Fibroblast of skin of left biceps (primary cell): ENCODE results near the gene SRGAP3.
A peak's percentile ranks its signal among the peaks of the same experiment; 100 is the strongest.

Experiments used
- DNase-seq, 2 experiments: peaks; one replicate each; pipeline ENCODE4 v3.0.0-alpha.2; 2013; ENCODE audit warnings: low read depth in 2 of 2

SRGAP3 gene

GRCh38 chr3:8988384-8988655 is 261.1 kb downstream of the SRGAP3 start:
- DNase-seq = no peak

GRCh38 chr3:8987645-8988383 is 261.6 kb downstream of the SRGAP3 start:
- peak in 1 of 2 experiments; percentile 13 for DNase-seq

GRCh38 chr3:8987226-8987625 is 262.2 kb downstream of the SRGAP3 start:
- no peak for DNase-seq

GRCh38 chr3:8986741-8987140 is 262.7 kb downstream of the SRGAP3 start:
- no peak for DNase-seq

GRCh38 chr3:8985876-8986275 is 263.6 kb downstream of the SRGAP3 start:
- DNase-seq = no peak

GRCh38 chr3:8985411-8985831 is 264.0 kb downstream of the SRGAP3 start:
- DNase-seq = no peak

- no peak for DNase-seq
These were observed 264.9 kb downstream of the SRGAP3 start for GRCh38 chr3:8984526-8984925.

- DNase-seq = no peak
These were observed 265.4 kb downstream of the SRGAP3 start for GRCh38 chr3:8984081-8984480.

GRCh38 chr3:8983591-8983990 is 265.9 kb downstream of the SRGAP3 start:
- no peak for DNase-seq

GRCh38 chr3:8983026-8983425 is 266.4 kb downstream of the SRGAP3 start:
- no peak for DNase-seq

GRCh38 chr3:8982509-8982908 is 266.9 kb downstream of the SRGAP3 start:
- peak; percentile 33 for DNase-seq

- DNase-seq = no peak
These were observed 267.7 kb downstream of the SRGAP3 start for GRCh38 chr3:8981700-8982099.

- no peak for DNase-seq
These were observed 268.1 kb downstream of the SRGAP3 start for GRCh38 chr3:8981296-8981695.

- no peak for DNase-seq
These were observed 268.6 kb downstream of the SRGAP3 start for GRCh38 chr3:8980756-8981257.

GRCh38 chr3:8979262-8979661 is 270.2 kb downstream of the SRGAP3 start:
- DNase-seq = no peak

GRCh38 chr3:8978551-8978950 is 270.9 kb downstream of the SRGAP3 start:
- no peak for DNase-seq

GRCh38 chr3:8976540-8977182 is 272.8 kb downstream of the SRGAP3 start:
- no peak for DNase-seq

GRCh38 chr3:8975081-8976020 is 274.1 kb downstream of the SRGAP3 start:
- DNase-seq = no peak

GRCh38 chr3:8974458-8974857 is 275.0 kb downstream of the SRGAP3 start:
- no peak for DNase-seq

- no peak for DNase-seq
These were observed 276.8 kb downstream of the SRGAP3 start for GRCh38 chr3:8972639-8973038.

GRCh38 chr3:8970971-8971589 is 278.4 kb downstream of the SRGAP3 start:
- DNase-seq = peak in 1 of 2 experiments; percentile 28

GRCh38 chr3:8969241-8969640 is 280.2 kb downstream of the SRGAP3 start:
- no peak for DNase-seq
